ENCODE results near the gene CGRRF1.
A peak's percentile ranks its signal among the peaks of the same experiment; 100 is the strongest.

Gene CGRRF1

GRCh38 chr14:54547583-54547982, 37.9 kb downstream of the CGRRF1 start:
- H3K4me1 Mint-ChIP-seq, result no peaks in the 10 kb centered on the region
- peaks cover 0 to 5% of the 10 kb centered on the region in 2 donors for H3K36me3 Mint-ChIP-seq
- no peaks in the 10 kb centered on the region for H3K27me3 Mint-ChIP-seq
- H3K9me3 Mint-ChIP-seq, result no peaks in the 10 kb centered on the region
- no peak overlapping the region for H3K4me3 Mint-ChIP-seq
- H3K27ac Mint-ChIP-seq, result no peak overlapping the region
- no peak for DNase-seq
- ATAC-seq (replicated peaks), result no peak

- DNase-seq (no peak), ATAC-seq (replicated peaks) (no peak)
- H3K9me3 Mint-ChIP-seq, result no peaks in the 10 kb centered on the region
- peak overlapping the region; percentile 48 for H3K27ac Mint-ChIP-seq
- H3K4me3 Mint-ChIP-seq, result no peak overlapping the region
- no peaks in the 10 kb centered on the region for H3K27me3 Mint-ChIP-seq
- H3K36me3 Mint-ChIP-seq, result peaks cover 0 to 5% of the 10 kb centered on the region in 2 donors
- H3K4me1 Mint-ChIP-seq, result no peaks in the 10 kb centered on the region
Measured at GRCh38 chr14:54548491-54548890, 38.8 kb downstream of the CGRRF1 start.

GRCh38 chr14:54549862-54550261, 40.2 kb downstream of the CGRRF1 start:
- DNase-seq, result no peak
- no peak for ATAC-seq (replicated peaks)
- Mint-ChIP-seq H3K36me3 (peaks cover 0 to 5% of the 10 kb centered on the region in 2 donors), H3K4me1 (no peaks in the 10 kb centered on the region), H3K27me3 (no peaks in the 10 kb centered on the region), H3K9me3 (no peaks in the 10 kb centered on the region), H3K4me3 (no peak overlapping the region), H3K27ac (no peak overlapping the region)

GRCh38 chr14:54550514-54550913, 40.8 kb downstream of the CGRRF1 start:
- Mint-ChIP-seq H3K27me3 (no peaks in the 10 kb centered on the region), H3K27ac (no peak overlapping the region), H3K36me3 (peaks cover 0 to 5% of the 10 kb centered on the region in 2 donors), H3K9me3 (no peaks in the 10 kb centered on the region), H3K4me3 (no peak overlapping the region), H3K4me1 (no peaks in the 10 kb centered on the region)
- DNase-seq, result no peak
- no peak for ATAC-seq (replicated peaks)

GRCh38 chr14:54554401-54554800, 44.7 kb downstream of the CGRRF1 start:
- Mint-ChIP-seq H3K27me3 (no peaks in the 10 kb centered on the region), H3K27ac (no peak overlapping the region), H3K4me3 (no peak overlapping the region), H3K4me1 (no peaks in the 10 kb centered on the region), H3K9me3 (no peaks in the 10 kb centered on the region), H3K36me3 (no peaks in the 10 kb centered on the region)
- no peak for DNase-seq
- ATAC-seq (replicated peaks), result no peak

- H3K27me3 Mint-ChIP-seq, result peaks cover 4 to 7% of the 10 kb centered on the region in 2 donors
- H3K4me3 Mint-ChIP-seq, result no peak overlapping the region
- ATAC-seq (replicated peaks), result no peak
- no peak for DNase-seq
- H3K4me1 Mint-ChIP-seq, result no peaks in the 10 kb centered on the region
- H3K9me3 Mint-ChIP-seq, result no peaks in the 10 kb centered on the region
- no peak overlapping the region for H3K27ac Mint-ChIP-seq
- H3K36me3 Mint-ChIP-seq, result no peaks in the 10 kb centered on the region
Measured at GRCh38 chr14:54555651-54556050, 45.9 kb downstream of the CGRRF1 start.

GRCh38 chr14:54556535-54556934, 46.8 kb downstream of the CGRRF1 start:
- no peaks in the 10 kb centered on the region for H3K4me1 Mint-ChIP-seq
- no peaks in the 10 kb centered on the region for H3K36me3 Mint-ChIP-seq
- H3K9me3 Mint-ChIP-seq, result no peaks in the 10 kb centered on the region
- no peak overlapping the region for H3K4me3 Mint-ChIP-seq
- ATAC-seq (replicated peaks), result no peak
- no peak for DNase-seq
- peaks cover 4 to 7% of the 10 kb centered on the region in 2 donors for H3K27me3 Mint-ChIP-seq
- no peak overlapping the region for H3K27ac Mint-ChIP-seq

- Mint-ChIP-seq H3K9me3 (no peaks in the 10 kb centered on the region), H3K36me3 (peaks cover 0 to under 1% of the 10 kb centered on the region in 2 donors), H3K4me1 (peaks cover 3 to 17% of the 10 kb centered on the region in 2 donors), H3K27me3 (peaks cover 7 to 8% of the 10 kb centered on the region in 2 donors), H3K4me3 (no peak overlapping the region), H3K27ac (no peak overlapping the region)
- DNase-seq, result no peak
- no peak for ATAC-seq (replicated peaks)
Measured at GRCh38 chr14:54562334-54562733, 52.6 kb downstream of the CGRRF1 start.

- Mint-ChIP-seq H3K4me3 (peak overlapping the region; percentile 85 to 90), H3K4me1 (peaks cover 10 to 24% of the 10 kb centered on the region in 2 donors), H3K36me3 (peaks cover 0 to 2% of the 10 kb centered on the region in 2 donors), H3K27me3 (peaks cover 7 to 8% of the 10 kb centered on the region in 2 donors), H3K9me3 (no peaks in the 10 kb centered on the region), H3K27ac (no peak overlapping the region)
- ATAC-seq (replicated peaks), result no peak
- no peak for DNase-seq
Measured at GRCh38 chr14:54564071-54564867, 54.6 kb downstream of the CGRRF1 start.

- H3K27me3 Mint-ChIP-seq, result peaks cover 6 to 8% of the 10 kb centered on the region in 2 donors
- peaks cover 0 to 2% of the 10 kb centered on the region in 2 donors for H3K36me3 Mint-ChIP-seq
- H3K4me3 Mint-ChIP-seq, result peak overlapping the region; percentile 85 to 90
- ATAC-seq (replicated peaks), result peak; percentile 45 to 47
- DNase-seq, result peak; percentile 53
- no peaks in the 10 kb centered on the region for H3K9me3 Mint-ChIP-seq
- peak overlapping the region; percentile 81 for H3K27ac Mint-ChIP-seq
- peaks cover 12 to 26% of the 10 kb centered on the region in 2 donors for H3K4me1 Mint-ChIP-seq
Measured at GRCh38 chr14:54564868-54565784, 55.4 kb downstream of the CGRRF1 start.

GRCh38 chr14:54565785-54566409, 56.2 kb downstream of the CGRRF1 start:
- no peaks in the 10 kb centered on the region for H3K9me3 Mint-ChIP-seq
- DNase-seq, result peak; percentile 74
- peak overlapping the region; percentile 81 for H3K27ac Mint-ChIP-seq
- peak; percentile 71 to 74 for ATAC-seq (replicated peaks)
- peak overlapping the region; percentile 85 to 90 for H3K4me3 Mint-ChIP-seq
- H3K36me3 Mint-ChIP-seq, result peaks cover 0 to 2% of the 10 kb centered on the region in 2 donors
- H3K27me3 Mint-ChIP-seq, result peaks cover 0 to 4% of the 10 kb centered on the region in 2 donors
- peaks cover 12 to 26% of the 10 kb centered on the region in 2 donors for H3K4me1 Mint-ChIP-seq

- peaks cover 0 to 4% of the 10 kb centered on the region in 2 donors for H3K27me3 Mint-ChIP-seq
- H3K27ac Mint-ChIP-seq, result peak within 1 kb of the TSS; percentile 98
Measured at GRCh38 chr14:54566410-54567223, 56.9 kb downstream of the CGRRF1 start, which contains the start of gene SAMD4A. TSS of gene SAMD4A (plus strand) at chr14:54567128. CDS start at chr14:54567917, 789 bp downstream.

GRCh38 chr14:54567224-54567638, 57.5 kb downstream of the CGRRF1 start:
- peak overlapping the region; percentile 98 to 99 for H3K4me3 Mint-ChIP-seq
- ATAC-seq (replicated peaks) (peak; percentile 1 to 6), DNase-seq (peak; percentile 29)
- peaks cover 0 to 3% of the 10 kb centered on the region in 2 donors for H3K9me3 Mint-ChIP-seq
- H3K36me3 Mint-ChIP-seq, result peaks cover 5 to 7% of the 10 kb centered on the region in 2 donors
- peaks cover 12 to 26% of the 10 kb centered on the region in 2 donors for H3K4me1 Mint-ChIP-seq
- peaks cover 0 to 3% of the 10 kb centered on the region in 2 donors for H3K27me3 Mint-ChIP-seq
- H3K27ac Mint-ChIP-seq, result peak overlapping the region; percentile 98

More at GRCh38 chr14:54566410-54567223, 56.9 kb downstream of the CGRRF1 start, which contains the start of gene SAMD4A:
- H3K4me1 Mint-ChIP-seq, result peaks cover 12 to 26% of the 10 kb centered on the region in 2 donors
- no peaks in the 10 kb centered on the region for H3K9me3 Mint-ChIP-seq
- peak; percentile 26 to 30 for ATAC-seq (replicated peaks)
- peak; percentile 57 for DNase-seq
- peak within 1 kb of the TSS; percentile 98 to 99 for H3K4me3 Mint-ChIP-seq
- H3K36me3 Mint-ChIP-seq, result peaks cover 0 to 2% of the 10 kb centered on the region in 2 donors

Data from stimulated activated naive B cell treated with anti-CD40 and anti-IgM and Interleukin-4, amounts not matched to agents 10 μg/mL and 1 μg/mL and 100 μg/mL, for 72 hours (primary cell).